ENCODE results near the gene SPOPL.

GRCh38 chr2:138504092-138504491, 2.5 kb downstream of the SPOPL start:
- TF ChIP-seq CEBPB (IDR thresholded peaks at IDR 0.05; ENCODE audit: low read depth, low read length) = no peak
- TF ChIP-seq CTCF (conservative IDR thresholded peaks at IDR 0.05; ENCODE audit: low read depth, low read length) = no peak
- TF ChIP-seq BHLHE40 (IDR thresholded peaks at IDR 0.05; ENCODE audit: low read depth, low read length) = no peak
- TF ChIP-seq SMC3 (IDR thresholded peaks at IDR 0.05; ENCODE audit: low read depth, low read length) = no peak
- no peak for TF ChIP-seq RAD21 (IDR thresholded peaks at IDR 0.05; ENCODE audit: low read length)
- no peak for TF ChIP-seq POLR2A (IDR thresholded peaks at IDR 0.05; ENCODE audit: low read depth, low read length)
- TF ChIP-seq RCOR1 (IDR thresholded peaks at IDR 0.05; ENCODE audit: insufficient replicate concordance, low read length) = no peak
